Calu3 (cell line): ENCODE data around the gene FAM135A. TPM values are rescaled to one million over a fixed set of nuclear protein-coding genes. Genes with fewer than 3 reads are reported as not detected.

Experiments used
- BruUV-seq: library from RNA; stranded (reverse); fragments of 400-500 nt; replicated peaks from 2 replicates; lab custom pipeline; 2021; lab: Mats Ljungman, UMichigan
- CTCF ChIA-PET: fragments of 300-600 bp; sonication (Branson Sonifier 250); formaldehyde crosslinking; loops from one replicate; lab custom pipeline; 2022; ENCODE audit warnings: antibody characterized with exemption; lab: Charles Lee
- DNase-seq: peaks from one replicate; pipeline ENCODE4 v3.0.0; 2022
- H3K27ac Mint-ChIP-seq: one replicate; pipeline ENCODE4 v1.8.0; 2022; ENCODE audit warnings: mixed read lengths; ENCODE audit not compliant: unreplicated experiment
- H3K27me3 Mint-ChIP-seq: one replicate; pipeline ENCODE4 v1.8.0; 2022; ENCODE audit warnings: mixed read lengths; ENCODE audit not compliant: unreplicated experiment
- H3K36me3 Mint-ChIP-seq: one replicate; pipeline ENCODE4 v1.8.0; 2022; ENCODE audit warnings: mild to moderate bottlenecking, moderate library complexity, mixed read lengths; ENCODE audit not compliant: insufficient read depth, unreplicated experiment
- H3K4me1 Mint-ChIP-seq: one replicate; pipeline ENCODE4 v1.8.0; 2022; ENCODE audit warnings: mild to moderate bottlenecking, low read depth, mixed read lengths; ENCODE audit not compliant: unreplicated experiment
- H3K4me3 Mint-ChIP-seq: one replicate; pipeline ENCODE4 v1.8.0; 2022; ENCODE audit warnings: mild to moderate bottlenecking, low read depth, moderate library complexity, mixed read lengths; ENCODE audit not compliant: unreplicated experiment
- H3K9me3 Mint-ChIP-seq: one replicate; pipeline ENCODE4 v1.8.0; 2022; ENCODE audit warnings: low read depth, mixed read lengths; ENCODE audit not compliant: unreplicated experiment
- intact Hi-C: fragments of 100-400 bp; cut with micrococcal nuclease; formaldehyde crosslinking; loops from one replicate; pipeline ENCODE4 v1.10.0; 2022; ENCODE audit not compliant: unreplicated experiment
- total RNA-seq: library from RNA; stranded (reverse); gene quantifications from 2 replicates; pipeline ENCODE4 v1.2.3, GENCODE V29; 2022
- TF ChIP-seq, protein P1 (sequence below): fragments of 200-600 bp; IDR thresholded peaks from one replicate; pipeline ENCODE4 v1.8.0; 2022; ENCODE audit warnings: antibody characterized with exemption; ENCODE audit not compliant: unreplicated experiment

The FAM135A gene
- total RNA-seq, 1 experiment from 2014 or later = 89.2 TPM

- H3K27ac Mint-ChIP-seq = no peak overlapping the region
These were observed 42.8 kb upstream of the FAM135A start for GRCh38 chr6:70370496-70370895.

DNA sequence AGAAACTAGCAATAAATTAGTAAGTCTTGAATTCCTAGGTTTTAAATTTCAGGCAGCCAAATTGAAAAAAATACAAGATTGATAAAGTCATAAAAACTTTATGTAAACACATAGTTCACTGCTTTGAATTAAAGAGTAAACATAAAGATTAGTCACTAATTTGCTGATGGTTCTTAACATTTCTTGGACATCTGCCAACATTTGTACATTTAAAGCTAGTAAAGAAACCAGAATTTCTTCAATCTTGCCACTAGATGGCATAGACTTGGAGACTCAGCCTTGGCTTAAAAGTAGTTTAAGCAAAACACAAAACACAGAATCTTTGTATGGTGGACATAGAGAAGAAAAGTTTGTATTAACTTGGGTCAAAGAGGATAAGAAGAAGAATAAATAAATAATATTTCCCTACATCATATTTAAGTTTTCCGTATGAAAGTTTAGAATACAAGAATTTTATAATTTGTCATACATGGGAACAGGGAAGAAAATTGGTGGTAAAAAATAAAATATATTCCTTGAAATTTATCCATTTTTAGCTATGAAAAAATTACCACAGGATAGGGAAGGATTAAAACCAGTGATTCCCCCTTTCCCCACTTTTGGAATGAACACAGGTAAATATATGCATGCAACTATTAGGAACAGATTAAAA lies 41.7 kb upstream of the FAM135A start:
- BruUV-seq = no TSS peak
- DNase-seq = no peak
- peaks cover 33% of the 10 kb centered on the region for H3K4me1 Mint-ChIP-seq
- no peaks in the 10 kb centered on the region for H3K36me3 Mint-ChIP-seq
- no peak overlapping the region for H3K4me3 Mint-ChIP-seq
- CTCF ChIA-PET = interaction anchor here (0.6 to 4.8 kb wide), 8 partner anchors 8 to 151 kb away, joined by 3 to 107 read pairs (median 8); partner anchors contain the start of gene FAM135A
- TF ChIP-seq, protein P1, sequence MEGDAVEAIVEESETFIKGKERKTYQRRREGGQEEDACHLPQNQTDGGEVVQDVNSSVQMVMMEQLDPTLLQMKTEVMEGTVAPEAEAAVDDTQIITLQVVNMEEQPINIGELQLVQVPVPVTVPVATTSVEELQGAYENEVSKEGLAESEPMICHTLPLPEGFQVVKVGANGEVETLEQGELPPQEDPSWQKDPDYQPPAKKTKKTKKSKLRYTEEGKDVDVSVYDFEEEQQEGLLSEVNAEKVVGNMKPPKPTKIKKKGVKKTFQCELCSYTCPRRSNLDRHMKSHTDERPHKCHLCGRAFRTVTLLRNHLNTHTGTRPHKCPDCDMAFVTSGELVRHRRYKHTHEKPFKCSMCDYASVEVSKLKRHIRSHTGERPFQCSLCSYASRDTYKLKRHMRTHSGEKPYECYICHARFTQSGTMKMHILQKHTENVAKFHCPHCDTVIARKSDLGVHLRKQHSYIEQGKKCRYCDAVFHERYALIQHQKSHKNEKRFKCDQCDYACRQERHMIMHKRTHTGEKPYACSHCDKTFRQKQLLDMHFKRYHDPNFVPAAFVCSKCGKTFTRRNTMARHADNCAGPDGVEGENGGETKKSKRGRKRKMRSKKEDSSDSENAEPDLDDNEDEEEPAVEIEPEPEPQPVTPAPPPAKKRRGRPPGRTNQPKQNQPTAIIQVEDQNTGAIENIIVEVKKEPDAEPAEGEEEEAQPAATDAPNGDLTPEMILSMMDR = peak; percentile 47
- intact Hi-C loops = loop anchor here (1.0 to 5.0 kb wide), 5 partner anchors 27 to 315 kb away; no protein-coding TSS in a partner anchor
- H3K27me3 Mint-ChIP-seq = peaks cover 19% of the 10 kb centered on the region
- H3K9me3 Mint-ChIP-seq = peaks cover 4% of the 10 kb centered on the region
- H3K27ac Mint-ChIP-seq = no peak overlapping the region

More at GRCh38 chr6:70370496-70370895, 42.8 kb upstream of the FAM135A start:
- no peak for DNase-seq
- Mint-ChIP-seq H3K27me3 (peaks cover 29% of the 10 kb centered on the region), H3K36me3 (no peaks in the 10 kb centered on the region), H3K4me1 (peaks cover 25% of the 10 kb centered on the region), H3K9me3 (no peaks in the 10 kb centered on the region), H3K4me3 (no peak overlapping the region)
- no TSS peak for BruUV-seq
- TF ChIP-seq, protein P1 = no peak
- intact Hi-C loops = loop anchor here (2.0 to 5.0 kb wide), 3 partner anchors 28 to 316 kb away; no protein-coding TSS in a partner anchor
- CTCF ChIA-PET = interaction anchor here (1.5 to 4.8 kb wide), 4 partner anchors 10 to 149 kb away, joined by 6 to 107 read pairs (median 14); no protein-coding TSS in a partner anchor

DNA sequence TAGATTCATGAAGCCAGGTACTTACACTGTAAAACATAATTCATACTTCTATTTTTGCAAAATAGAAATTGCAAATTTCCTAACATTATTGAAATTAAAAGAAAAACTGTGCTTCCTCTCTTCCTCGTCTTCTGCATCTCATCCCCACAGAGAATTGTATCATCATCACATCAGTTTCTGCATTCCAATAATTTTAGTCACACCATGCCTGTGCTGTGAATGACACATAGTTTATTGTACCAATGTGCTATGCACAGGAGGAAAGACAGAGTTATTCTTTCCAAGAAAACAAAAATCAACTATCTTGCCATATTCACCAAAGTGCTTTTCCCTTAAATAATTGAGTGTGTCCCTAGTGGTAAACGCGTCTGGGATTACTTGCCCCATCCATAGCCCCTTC lies 38.1 kb upstream of the FAM135A start:
- peaks cover 40% of the 10 kb centered on the region for H3K4me1 Mint-ChIP-seq
- DNase-seq = no peak
- CTCF ChIA-PET = no interaction called here
- H3K9me3 Mint-ChIP-seq = peaks cover 4% of the 10 kb centered on the region
- H3K27ac Mint-ChIP-seq = no peak overlapping the region
- no peak overlapping the region for H3K4me3 Mint-ChIP-seq
- intact Hi-C loops = no loop called here
- TF ChIP-seq, protein P1 = no peak
- H3K36me3 Mint-ChIP-seq = no peaks in the 10 kb centered on the region
- H3K27me3 Mint-ChIP-seq = no peaks in the 10 kb centered on the region
- no TSS peak for BruUV-seq

DNA sequence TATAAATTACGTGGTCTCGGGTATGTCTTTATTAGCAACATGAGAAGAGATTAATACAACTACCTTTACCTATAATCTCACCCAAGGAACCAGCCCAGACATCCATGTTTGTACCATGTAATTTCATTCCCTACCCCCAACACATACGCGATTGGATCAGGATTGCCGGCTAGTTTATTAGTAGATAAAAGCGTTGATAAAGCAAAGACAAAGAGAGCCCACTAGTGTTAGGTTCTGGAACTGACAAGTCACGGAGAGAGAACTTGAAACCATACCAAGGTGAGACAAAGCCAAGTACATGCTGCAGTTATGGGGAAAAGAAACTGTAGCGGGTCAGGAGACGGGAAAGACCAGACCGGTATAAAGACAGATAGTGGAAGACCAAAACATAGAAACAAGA lies 37.4 kb upstream of the FAM135A start:
- no peak for DNase-seq
- Mint-ChIP-seq H3K4me1 (peaks cover 47% of the 10 kb centered on the region), H3K36me3 (no peaks in the 10 kb centered on the region), H3K4me3 (no peak overlapping the region), H3K9me3 (peaks cover 4% of the 10 kb centered on the region), H3K27me3 (no peaks in the 10 kb centered on the region), H3K27ac (peak overlapping the region; percentile 7)
- CTCF ChIA-PET = no interaction called here
- intact Hi-C loops = no loop called here
- no TSS peak for BruUV-seq
- TF ChIP-seq, protein P1 = no peak
